HS-27A (cell line): ENCODE results near the gene KSR2.

Source experiments
- DNase-seq: peaks from one replicate; pipeline ENCODE4 v3.0.0-alpha.2; 2012; ENCODE audit warnings: low read depth, missing footprints

The KSR2 gene

GRCh38 chr12:117528538-117528937, 440.3 kb downstream of the KSR2 start:
- DNase-seq: no peak

GRCh38 chr12:117527479-117527855, 441.3 kb downstream of the KSR2 start:
- DNase-seq: no peak

DNA sequence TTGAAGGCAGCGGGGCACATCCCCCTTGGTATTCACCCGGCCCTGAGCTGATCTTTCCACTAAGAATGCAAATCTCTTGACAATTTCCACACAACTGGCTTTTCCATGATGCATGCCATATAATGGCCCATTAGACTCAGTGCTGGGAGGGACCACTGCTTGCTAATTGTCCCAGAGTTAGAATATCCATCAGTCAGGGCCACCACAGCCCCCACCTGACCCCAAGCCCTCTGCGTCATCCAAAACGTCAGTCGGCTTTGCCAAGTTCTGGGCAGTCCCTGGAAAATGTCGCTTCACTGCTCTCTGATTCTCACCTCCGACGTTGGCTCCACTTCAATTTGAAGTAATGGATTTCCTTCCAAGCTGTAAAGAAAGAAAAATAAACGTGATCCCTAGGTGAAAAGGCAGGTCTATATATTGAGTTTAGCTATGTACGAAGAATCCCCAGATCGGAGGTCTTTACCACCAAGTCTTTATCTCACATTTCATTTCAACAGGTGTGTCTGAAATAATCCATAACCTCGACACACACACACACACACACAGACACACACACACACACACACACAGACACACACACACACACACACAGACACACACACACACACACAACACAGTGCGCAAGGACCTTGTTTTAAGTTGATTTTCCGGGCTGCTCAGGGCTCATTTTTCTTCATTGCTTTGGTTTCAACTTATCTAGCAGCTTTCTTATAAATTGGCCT, 441.9 kb downstream of the KSR2 start:
- DNase-seq: no peak

GRCh38 chr12:117525766-117526165, 443.0 kb downstream of the KSR2 start:
- DNase-seq: no peak

GRCh38 chr12:117524806-117525205, 444.0 kb downstream of the KSR2 start:
- no peak for DNase-seq

- DNase-seq: no peak
These were observed 444.8 kb downstream of the KSR2 start for GRCh38 chr12:117523971-117524370.

GRCh38 chr12:117522559-117522958, 446.2 kb downstream of the KSR2 start:
- DNase-seq: no peak

DNA sequence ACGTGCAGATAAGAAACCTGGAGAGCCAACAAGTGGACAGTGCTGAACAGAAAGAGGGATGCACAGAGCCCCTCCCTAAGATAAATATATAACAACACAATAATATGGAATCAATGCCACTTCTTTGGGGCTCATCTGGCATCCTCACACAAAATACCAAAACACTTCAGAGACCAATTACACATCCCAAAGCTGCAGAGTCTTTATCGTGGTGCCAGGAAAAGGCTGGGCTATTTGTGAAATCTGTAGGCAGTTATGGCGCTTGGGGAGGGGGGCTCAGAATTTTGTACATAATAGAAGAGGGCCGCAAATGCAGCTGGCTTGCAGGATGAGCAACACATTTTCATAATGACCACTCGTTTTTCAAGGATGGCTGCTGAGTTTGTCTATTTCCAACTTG, 446.9 kb downstream of the KSR2 start:
- no peak for DNase-seq

- DNase-seq: no peak
These were observed 447.4 kb downstream of the KSR2 start for GRCh38 chr12:117521346-117521745.

DNA sequence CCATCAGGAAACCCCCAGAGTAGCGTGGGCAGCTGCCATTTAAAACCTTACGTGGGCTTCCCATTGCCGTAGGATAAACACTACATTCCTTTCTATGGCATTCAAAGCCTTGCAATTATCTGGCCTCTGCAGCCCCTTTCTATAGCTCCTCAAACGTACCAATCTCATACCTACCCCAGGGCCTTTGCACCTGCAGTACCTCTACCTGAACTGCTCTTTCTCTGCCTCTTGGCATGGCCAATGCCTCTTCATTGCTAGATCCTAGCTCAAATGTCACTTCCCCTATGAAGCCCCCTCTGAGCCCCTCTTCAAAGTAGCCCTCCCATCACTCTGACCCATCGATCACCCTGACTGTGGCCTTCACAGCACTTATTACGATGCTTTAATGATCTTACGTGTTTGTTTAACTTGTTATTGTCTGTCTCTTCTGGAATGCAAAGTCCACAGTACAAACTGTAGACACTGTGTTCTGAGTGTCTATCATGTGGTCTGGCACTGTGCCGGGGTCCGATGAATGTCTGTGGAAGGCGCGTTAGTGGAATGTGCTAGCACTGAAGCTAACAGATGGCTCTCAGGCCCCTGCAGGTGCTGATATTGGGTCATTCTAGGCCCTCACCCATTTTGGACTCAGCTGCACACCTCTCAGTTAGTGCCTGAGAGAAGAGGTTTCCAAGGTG, 450.1 kb downstream of the KSR2 start:
- no peak for DNase-seq

DNA sequence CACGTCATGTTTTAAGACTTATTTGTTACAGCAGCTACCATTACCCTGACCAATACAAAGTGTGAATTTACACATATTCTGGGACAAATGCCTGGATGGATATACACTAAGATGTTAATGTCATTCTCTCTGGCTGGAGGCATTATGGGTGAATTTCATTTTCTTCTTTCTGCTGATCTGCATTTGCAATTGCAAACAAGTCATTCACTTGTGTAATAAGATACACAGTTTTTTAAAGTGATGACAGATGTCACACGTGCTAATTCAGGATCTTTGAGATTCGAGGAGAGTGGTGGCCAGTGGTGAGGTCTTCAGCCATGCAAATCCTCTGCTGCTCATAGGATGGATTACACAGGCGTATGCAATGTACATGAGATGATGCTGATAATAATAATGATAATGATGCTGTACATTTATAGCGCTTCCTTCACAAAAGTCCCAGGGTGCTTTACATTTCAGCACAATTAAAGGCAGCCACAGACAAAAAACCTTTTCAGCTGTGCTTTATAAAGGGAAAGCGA, 451.5 kb downstream of the KSR2 start:
- no peak for DNase-seq

GRCh38 chr12:117516034-117516433, 452.8 kb downstream of the KSR2 start:
- no peak for DNase-seq

GRCh38 chr12:117514016-117514415, 454.8 kb downstream of the KSR2 start:
- no peak for DNase-seq

GRCh38 chr12:117513353-117513752, 455.4 kb downstream of the KSR2 start:
- DNase-seq: no peak

- no peak for DNase-seq
These were observed 460.3 kb downstream of the KSR2 start for GRCh38 chr12:117508468-117508867.

- no peak for DNase-seq
These were observed 461.2 kb downstream of the KSR2 start for GRCh38 chr12:117507548-117507947.

GRCh38 chr12:117506333-117506732, 462.5 kb downstream of the KSR2 start:
- DNase-seq: no peak

- no peak for DNase-seq
These were observed 466.2 kb downstream of the KSR2 start for GRCh38 chr12:117502633-117503032.

DNA sequence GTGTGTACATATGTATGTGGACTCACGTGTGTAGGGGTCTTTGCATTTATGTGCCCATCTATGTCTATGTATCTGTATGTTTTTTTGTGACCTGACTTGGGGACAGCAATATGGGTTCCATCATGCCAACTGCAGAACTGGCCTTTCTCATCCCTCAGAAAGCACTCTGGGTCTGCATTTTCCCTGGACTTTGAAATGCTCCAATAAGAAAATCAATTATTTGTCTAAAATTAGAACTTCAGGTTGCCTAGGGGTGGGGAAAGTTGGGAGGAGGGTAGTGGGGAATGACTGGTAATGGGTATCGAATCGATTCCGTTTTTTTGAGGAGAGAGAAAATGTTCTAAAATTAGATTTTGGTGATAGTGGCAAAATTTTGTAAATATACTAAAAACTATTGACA, 466.6 kb downstream of the KSR2 start:
- DNase-seq: no peak

DNA sequence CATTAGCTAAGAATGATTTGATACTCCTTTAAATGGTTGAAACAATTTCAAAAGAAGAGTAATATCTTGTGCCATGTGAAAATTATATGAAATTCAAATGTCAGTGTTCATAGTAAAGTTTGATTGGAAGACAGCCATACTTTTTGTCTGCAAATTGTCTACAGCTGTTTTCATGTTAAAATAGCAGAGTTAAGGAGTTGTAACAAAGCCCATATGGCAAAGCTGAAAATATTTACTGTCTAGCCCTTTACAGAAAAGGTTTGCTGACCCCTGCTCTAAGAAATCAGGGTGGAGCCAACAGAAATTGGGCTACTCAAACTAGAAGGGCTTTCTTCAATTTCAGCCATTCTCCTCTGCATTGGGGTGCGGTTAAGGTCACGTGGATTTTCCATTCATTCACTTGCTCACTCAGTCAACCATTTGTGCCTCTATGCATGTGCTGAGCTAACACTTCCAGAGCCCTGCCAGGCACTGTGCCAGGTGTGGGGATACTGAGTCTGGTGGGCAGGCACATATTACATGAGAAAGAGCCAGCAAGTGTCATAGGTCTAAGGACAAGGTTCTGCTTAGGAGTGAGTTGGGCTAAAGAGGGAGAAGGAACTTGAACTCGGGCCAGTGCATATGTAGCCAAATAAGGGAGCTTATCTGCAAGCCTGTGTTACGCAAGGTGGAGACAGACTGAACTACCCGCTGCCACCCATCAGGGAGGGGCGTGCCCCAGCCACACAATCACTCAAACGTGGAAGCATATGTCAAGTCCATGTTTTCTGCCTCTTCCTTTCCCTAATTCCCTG, 467.5 kb downstream of the KSR2 start:
- DNase-seq: no peak

DNA sequence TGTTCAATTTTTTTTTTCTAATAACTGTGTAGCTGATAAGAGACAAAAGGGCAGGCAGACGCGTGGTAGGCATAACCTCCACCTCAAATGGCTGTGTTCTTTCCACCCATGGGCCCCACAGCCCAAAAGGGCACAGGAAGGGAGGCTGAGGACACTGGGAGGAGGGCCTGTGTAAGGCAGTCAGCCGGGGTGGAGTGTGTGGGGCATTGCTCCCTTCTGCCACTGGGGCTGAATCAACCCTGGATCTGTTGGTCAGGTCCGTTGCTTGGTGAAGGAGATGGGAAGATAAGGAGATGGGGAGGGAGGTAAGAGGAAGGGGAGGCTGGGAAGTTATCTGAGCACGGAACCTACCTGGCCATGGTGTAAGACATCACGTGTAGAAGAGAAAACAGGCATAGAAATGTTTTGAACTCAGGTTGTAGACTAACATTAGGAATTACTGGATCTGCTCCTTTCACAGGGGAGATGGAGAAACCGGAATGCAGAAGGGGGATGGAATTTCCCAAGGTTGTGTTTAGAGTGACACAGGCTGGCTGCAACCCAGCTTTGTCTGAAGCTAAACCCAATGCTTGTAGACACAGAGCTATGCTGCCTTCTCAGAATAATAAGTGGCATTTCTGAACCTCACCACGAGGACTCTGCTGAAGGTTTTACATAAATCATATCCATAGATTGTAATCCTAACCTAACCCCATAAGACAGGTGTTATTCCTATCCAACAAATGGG, 468.9 kb downstream of the KSR2 start:
- no peak for DNase-seq

GRCh38 chr12:117498880-117499279, 469.9 kb downstream of the KSR2 start:
- DNase-seq: no peak
